ENCODE results near the gene MRC2. TPM values are rescaled to one million over a fixed set of nuclear protein-coding genes. Genes with fewer than 3 reads are reported as not detected.
A peak's percentile ranks its signal among the peaks of the same experiment; 100 is the strongest.

Gene MRC2
- polyA plus RNA-seq, 3 donors = 0.04 TPM; not detected in 2

DNA sequence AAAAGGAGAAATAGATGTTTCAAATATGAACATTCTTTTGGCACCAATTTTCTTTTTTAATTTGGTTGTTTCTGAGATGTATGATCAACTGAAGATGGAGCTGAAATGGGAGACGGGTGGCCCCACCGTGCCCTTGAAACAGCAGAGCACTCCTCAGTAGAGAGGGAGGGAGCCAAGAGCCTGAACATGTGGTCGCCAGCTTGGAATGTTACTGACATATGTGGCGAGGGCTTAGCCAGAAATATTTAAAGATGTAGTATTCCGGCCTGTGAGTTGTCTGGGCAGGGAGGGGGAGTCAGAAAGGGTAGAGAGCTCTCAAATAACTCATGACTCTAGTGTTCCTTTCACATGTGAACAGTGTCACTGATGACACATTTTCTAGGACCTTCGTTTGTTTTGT is 13.3 kb upstream of the MRC2 start:
- no peaks in the 10 kb centered on the region for H3K9me3 Mint-ChIP-seq
- Histone ChIP-seq H3K4me1 (ENCODE audit: control insufficient read depth in 1 of 2, insufficient read depth in 2 of 2, low read length in 2 of 2) (peaks cover 17 to 21% of the 10 kb centered on the region in 2 donors), H3K36me3 (replicated peaks in 1 of 2; ENCODE audit: control insufficient read depth in 1 of 2, insufficient read depth in 2 of 2, low read length in 2 of 2) (peaks cover 33 to 68% of the 10 kb centered on the region in 2 donors), H3K4me3 (replicated peaks in 1 of 3; ENCODE audit: low read depth in 2 of 3, low read length in 3 of 3) (no peak overlapping the region), H3K9ac (ENCODE audit: insufficient read depth, low read length, poor library complexity, severe bottlenecking) (no peak overlapping the region), H3K79me2 (ENCODE audit: insufficient read depth, low read length) (no peaks in the 10 kb centered on the region), H3K27me3 (ENCODE audit: control insufficient read depth in 2 of 2, insufficient read depth in 2 of 2, low read length in 2 of 2) (no peaks in the 10 kb centered on the region), H3K4me2 (replicated peaks; ENCODE audit: extremely low read depth, low read length, poor library complexity, severe bottlenecking) (no peak overlapping the region), H4K20me1 (ENCODE audit: insufficient read depth, low read length) (peaks cover 3% of the 10 kb centered on the region), H2AFZ (ENCODE audit: insufficient read depth, low read depth, low read length, poor library complexity, severe bottlenecking) (no peak overlapping the region), H3K27ac (ENCODE audit: low read depth in 1 of 2, low read length in 2 of 2) (no peak overlapping the region), H3K9me3 (replicated peaks in 1 of 2; ENCODE audit: control insufficient read depth in 1 of 2, insufficient read depth in 1 of 2, low read length in 2 of 2) (no peaks in the 10 kb centered on the region)
- H3K36me3 Mint-ChIP-seq = peaks cover 67 to 86% of the 10 kb centered on the region in 2 donors
- H3K27ac Mint-ChIP-seq = peak overlapping the region in 4 of 7 donors; percentile 7 to 52 (median 27)
- peaks cover 19% of the 10 kb centered on the region for H3K4me1 Mint-ChIP-seq
- peaks cover 0 to 2% (median 0%) of the 10 kb centered on the region in 3 donors for H3K27me3 Mint-ChIP-seq (ENCODE audit: low read depth in 3 of 3)
- TF ChIP-seq, protein P1, sequence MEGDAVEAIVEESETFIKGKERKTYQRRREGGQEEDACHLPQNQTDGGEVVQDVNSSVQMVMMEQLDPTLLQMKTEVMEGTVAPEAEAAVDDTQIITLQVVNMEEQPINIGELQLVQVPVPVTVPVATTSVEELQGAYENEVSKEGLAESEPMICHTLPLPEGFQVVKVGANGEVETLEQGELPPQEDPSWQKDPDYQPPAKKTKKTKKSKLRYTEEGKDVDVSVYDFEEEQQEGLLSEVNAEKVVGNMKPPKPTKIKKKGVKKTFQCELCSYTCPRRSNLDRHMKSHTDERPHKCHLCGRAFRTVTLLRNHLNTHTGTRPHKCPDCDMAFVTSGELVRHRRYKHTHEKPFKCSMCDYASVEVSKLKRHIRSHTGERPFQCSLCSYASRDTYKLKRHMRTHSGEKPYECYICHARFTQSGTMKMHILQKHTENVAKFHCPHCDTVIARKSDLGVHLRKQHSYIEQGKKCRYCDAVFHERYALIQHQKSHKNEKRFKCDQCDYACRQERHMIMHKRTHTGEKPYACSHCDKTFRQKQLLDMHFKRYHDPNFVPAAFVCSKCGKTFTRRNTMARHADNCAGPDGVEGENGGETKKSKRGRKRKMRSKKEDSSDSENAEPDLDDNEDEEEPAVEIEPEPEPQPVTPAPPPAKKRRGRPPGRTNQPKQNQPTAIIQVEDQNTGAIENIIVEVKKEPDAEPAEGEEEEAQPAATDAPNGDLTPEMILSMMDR (IDR thresholded peaks at IDR 0.05) = no peak
- intact Hi-C loops (cut with micrococcal nuclease) = no loop called here
- no peak overlapping the region for H3K4me3 Mint-ChIP-seq
- WGBS (ENCODE audit: insufficient coverage) = 97% methylated on average over 3 of the region's 6 CpGs
- no peak for DNase-seq

DNA sequence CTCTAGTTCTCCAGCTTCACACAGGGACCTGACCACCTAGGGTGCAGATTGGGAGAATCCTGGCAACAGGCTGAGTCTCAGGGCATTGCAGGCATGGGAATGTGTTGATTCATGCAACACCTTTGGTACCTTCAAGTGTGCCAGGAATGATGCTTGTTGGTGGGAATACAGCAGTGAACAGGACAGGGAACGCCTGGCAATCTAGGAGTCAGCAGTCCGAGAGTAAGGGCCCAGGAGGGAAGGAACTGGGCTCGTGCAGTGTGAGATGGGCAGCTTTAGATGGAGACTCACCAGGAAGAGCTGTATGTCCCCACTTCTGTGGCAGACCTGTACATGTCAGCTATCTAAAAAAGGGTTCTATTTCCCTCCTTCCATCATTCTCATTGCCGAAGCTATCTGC is 12.0 kb upstream of the MRC2 start:
- 90% methylated on average over 2 of the region's 4 CpGs for WGBS (ENCODE audit: insufficient coverage)
- peaks cover 53 to 75% of the 10 kb centered on the region in 2 donors for H3K36me3 Mint-ChIP-seq
- Histone ChIP-seq H3K27ac (ENCODE audit: low read depth in 1 of 2, low read length in 2 of 2) (no peak overlapping the region), H3K79me2 (ENCODE audit: insufficient read depth, low read length) (no peaks in the 10 kb centered on the region), H3K4me3 (replicated peaks in 1 of 3; ENCODE audit: low read depth in 2 of 3, low read length in 3 of 3) (no peak overlapping the region), H4K20me1 (ENCODE audit: insufficient read depth, low read length) (peaks cover 3% of the 10 kb centered on the region), H3K36me3 (replicated peaks in 1 of 2; ENCODE audit: control insufficient read depth in 1 of 2, insufficient read depth in 2 of 2, low read length in 2 of 2) (peaks cover 20 to 54% of the 10 kb centered on the region in 2 donors), H3K27me3 (ENCODE audit: control insufficient read depth in 2 of 2, insufficient read depth in 2 of 2, low read length in 2 of 2) (no peaks in the 10 kb centered on the region), H3K4me1 (ENCODE audit: control insufficient read depth in 1 of 2, insufficient read depth in 2 of 2, low read length in 2 of 2) (peaks cover 17 to 19% of the 10 kb centered on the region in 2 donors), H3K4me2 (replicated peaks; ENCODE audit: extremely low read depth, low read length, poor library complexity, severe bottlenecking) (no peak overlapping the region), H3K9me3 (replicated peaks in 1 of 2; ENCODE audit: control insufficient read depth in 1 of 2, insufficient read depth in 1 of 2, low read length in 2 of 2) (no peaks in the 10 kb centered on the region), H2AFZ (ENCODE audit: insufficient read depth, low read depth, low read length, poor library complexity, severe bottlenecking) (no peak overlapping the region), H3K9ac (ENCODE audit: insufficient read depth, low read length, poor library complexity, severe bottlenecking) (no peak overlapping the region)
- DNase-seq = no peak
- H3K27ac Mint-ChIP-seq = peak overlapping the region in 1 of 7 donors; percentile 21
- H3K27me3 Mint-ChIP-seq (ENCODE audit: low read depth in 3 of 3) = peaks cover 0 to 2% (median 0%) of the 10 kb centered on the region in 3 donors
- no peak overlapping the region for H3K4me3 Mint-ChIP-seq
- TF ChIP-seq, protein P1 (IDR thresholded peaks at IDR 0.05) = no peak
- intact Hi-C loops (cut with micrococcal nuclease) = no loop called here
- H3K4me1 Mint-ChIP-seq = peaks cover 18% of the 10 kb centered on the region
- no peaks in the 10 kb centered on the region for H3K9me3 Mint-ChIP-seq
